Regular cardiac myocyte (primary cell): ENCODE data around the gene USP19. TPM values are rescaled to one million over a fixed set of nuclear protein-coding genes. Genes with fewer than 3 reads are reported as not detected.

Experiments
- total RNA-seq: library from RNA; depleted of rRNA; stranded (reverse); fragments of >200 nt; gene quantifications from 2 replicates; pipeline ENCODE4 v1.2.3, GENCODE V29; 2014

The USP19 gene
- 42.8 and 47.7 TPM in 2 replicates for total RNA-seq

GRCh38 chr3:49120438-49121131, at the start of gene USP19:
Gene USP19, minus strand, starts transcription at chr3:49120823. Its CDS starts 1,678 bp downstream, at chr3:49119145.

GRCh38 chr3:49165771-49166751, 45.4 kb upstream of the USP19 start, which contains the start of gene CCDC71:
Gene CCDC71, minus strand, starts transcription at chr3:49166331. Its CDS starts 2,123 bp downstream, at chr3:49164208.

DNA sequence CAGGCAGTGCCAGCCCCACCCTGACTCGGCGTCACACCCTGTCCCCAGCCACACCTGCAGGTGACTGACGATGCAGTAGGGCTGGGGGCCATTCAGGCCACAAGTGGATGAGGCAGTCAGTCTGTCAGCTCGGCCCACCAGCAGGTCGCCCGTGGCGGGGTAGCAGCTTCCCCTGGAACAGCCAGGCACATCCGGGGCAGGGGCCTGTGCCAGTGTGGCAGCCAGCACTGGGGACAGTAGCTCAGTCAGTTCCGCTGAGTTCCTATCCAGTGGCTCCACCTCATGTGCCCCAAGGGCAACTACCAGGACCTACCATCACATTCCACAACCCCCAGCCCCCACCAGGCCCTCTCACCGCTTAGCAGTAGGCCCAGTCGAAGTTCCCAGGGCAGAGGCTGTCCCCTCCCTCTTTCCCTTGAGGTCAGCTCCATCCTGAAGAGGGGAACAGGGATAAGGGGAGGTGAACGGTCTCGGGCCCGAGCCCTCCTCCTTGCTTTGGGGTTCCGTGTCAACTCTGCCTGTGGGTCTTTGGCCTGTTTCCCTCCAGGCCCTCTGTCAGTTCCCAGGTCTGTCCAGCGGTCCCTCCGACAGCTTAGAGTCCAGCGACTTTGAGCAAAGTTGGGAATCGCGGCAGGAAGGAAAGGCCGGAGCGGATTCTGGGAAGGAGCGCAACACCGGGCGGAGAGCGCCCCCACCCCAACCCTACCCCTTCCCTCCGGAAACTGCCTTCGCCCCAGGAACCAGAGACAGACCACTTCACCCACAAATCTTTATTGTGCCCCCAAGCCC, 12.0 kb upstream of the USP19 start, which contains the start of gene LAMB2:
LAMB2 (minus strand) TSS at position 614 of the 789 bp plus-strand sequence; CDS start at position 431, 183 bp downstream.

DNA sequence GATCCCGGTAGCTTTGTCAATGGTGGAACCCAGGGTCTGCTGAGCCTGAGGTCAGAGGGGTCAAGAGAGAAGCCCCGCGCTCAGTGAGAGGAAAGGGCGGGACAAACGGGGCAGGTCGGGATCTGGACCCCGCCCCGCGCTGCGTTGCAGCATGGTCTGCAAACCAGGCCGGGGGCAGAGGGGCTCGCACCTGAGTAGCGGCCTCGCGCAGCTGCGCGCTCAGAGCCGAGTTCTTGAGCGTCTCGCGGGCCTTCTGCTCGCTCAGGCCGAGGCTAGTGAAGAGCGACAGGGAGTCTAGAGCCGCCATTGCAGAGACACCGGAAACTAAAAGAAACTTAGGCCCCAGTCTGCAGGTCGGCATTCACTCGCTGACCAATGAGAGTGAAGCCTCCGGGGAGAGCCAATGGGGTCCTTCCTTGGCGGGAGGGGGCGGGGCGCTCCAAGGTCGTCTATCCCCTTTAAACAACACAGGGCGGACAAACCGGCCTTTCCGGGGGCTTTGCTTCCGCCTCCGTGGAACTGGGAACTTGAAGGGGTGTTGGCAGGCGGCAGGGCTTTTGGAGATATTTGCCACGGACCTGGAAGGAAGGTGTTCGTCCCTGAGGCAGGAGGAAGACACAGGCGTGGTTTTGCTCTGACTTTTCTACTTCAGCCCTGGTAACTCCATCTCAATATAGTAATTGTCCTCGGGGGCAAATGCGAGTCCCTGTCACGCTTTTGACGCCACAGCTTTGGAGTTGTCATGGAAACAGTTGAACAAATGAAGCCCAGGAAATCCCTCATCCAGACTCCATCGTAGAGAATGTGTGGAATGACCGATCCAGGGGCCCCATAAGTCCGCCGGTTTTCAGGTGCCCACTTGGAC, 16.0 kb downstream of the USP19 start, which contains the start of gene QARS1:
QARS1 (minus strand) TSS at position 331 of the 865 bp plus-strand sequence; CDS start at position 307, 24 bp downstream.

DNA sequence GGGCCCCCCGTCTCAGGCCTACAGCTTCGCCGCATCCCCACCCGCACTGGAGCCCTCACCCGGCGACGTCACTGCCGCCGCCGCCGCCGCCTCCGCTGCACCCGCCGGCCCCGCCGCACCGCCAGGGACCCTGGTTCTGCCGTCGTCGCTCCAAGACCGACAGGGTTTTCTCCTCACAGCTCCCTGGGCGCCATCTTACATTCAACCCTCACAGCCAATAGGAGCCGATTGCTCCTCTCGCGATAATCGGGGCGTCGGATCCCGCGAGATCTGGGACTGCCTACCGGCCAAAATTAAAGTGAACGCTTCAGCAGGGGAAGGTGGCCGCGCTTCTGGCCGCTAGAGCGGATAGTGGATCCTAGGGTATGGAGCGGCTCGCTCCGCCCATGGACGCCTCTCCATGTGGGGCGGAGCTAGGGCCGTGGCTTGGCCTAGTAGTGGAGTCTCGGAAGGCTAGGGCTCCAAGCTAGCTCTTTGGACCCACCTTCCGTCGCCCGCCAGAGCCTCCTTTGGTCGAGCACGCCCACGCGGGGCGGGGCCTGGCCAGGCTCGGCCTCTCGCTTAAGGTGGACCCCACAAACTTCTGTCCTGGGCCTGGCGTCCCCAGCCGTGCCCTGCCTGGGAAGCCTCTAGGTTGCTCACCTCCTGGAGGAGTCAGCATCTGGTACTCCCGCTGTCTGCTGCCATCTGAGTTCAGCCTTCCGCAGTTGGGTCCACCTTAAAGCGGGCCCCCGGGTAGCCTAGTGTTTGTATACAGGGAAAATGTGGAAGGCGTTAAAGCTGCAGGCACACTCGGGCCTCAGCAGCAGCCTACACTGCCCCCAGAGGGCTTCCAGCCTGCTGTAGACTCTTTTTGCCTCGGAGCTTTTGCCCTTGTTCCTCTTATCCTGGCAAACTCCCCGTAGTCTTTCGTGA, 26.5 kb downstream of the USP19 start, which contains the start of gene QRICH1:
QRICH1 (minus strand) TSS at position 219 of the 915 bp plus-strand sequence. CDS start 17,054 bp downstream, outside the sequence.

Other genes with a start within 250 kb of the USP19 start
- 34.3 and 35.2 TPM in 2 replicates for gene SLC25A20, start 221.9 kb downstream of the USP19 start, total RNA-seq
- 73.9 and 76.5 TPM in 2 replicates for gene ARIH2, start 202.0 kb downstream of the USP19 start, total RNA-seq
- gene P4HTM, start 130.6 kb downstream of the USP19 start, total RNA-seq = 22.4 and 45.7 TPM in 2 replicates
- gene WDR6, start 113.4 kb downstream of the USP19 start, total RNA-seq = 36.4 and 62.3 TPM in 2 replicates
- 39.2 and 42.0 TPM in 2 replicates for gene DALRD3, start 102.2 kb downstream of the USP19 start, total RNA-seq
- gene NDUFAF3, start 98.7 kb downstream of the USP19 start, total RNA-seq = 60.6 and 75.3 TPM in 2 replicates
- 237 and 343 TPM in 2 replicates for gene IMPDH2, start 91.4 kb downstream of the USP19 start, total RNA-seq
- gene QRICH1, start 26.8 kb downstream of the USP19 start, total RNA-seq = 69.4 and 191 TPM in 2 replicates
- gene QARS1, start 16.1 kb downstream of the USP19 start, total RNA-seq = 264 and 270 TPM in 2 replicates
- gene LAMB2, start 12.2 kb upstream of the USP19 start, total RNA-seq = 360 and 613 TPM in 2 replicates
- 14.9 and 23.0 TPM in 2 replicates for gene CCDC71, start 45.5 kb upstream of the USP19 start, total RNA-seq
- 22.6 and 24.2 TPM in 2 replicates for gene KLHDC8B, start 50.8 kb upstream of the USP19 start, total RNA-seq
- gene C3orf62, start 156.4 kb upstream of the USP19 start, total RNA-seq = 0.28 and 0.96 TPM in 2 replicates
- 15.5 and 25.7 TPM in 2 replicates for gene USP4, start 219.2 kb upstream of the USP19 start, total RNA-seq
- 125 and 294 TPM in 2 replicates for gene GPX1, start 237.5 kb upstream of the USP19 start, total RNA-seq